ENCODE measurements around the gene C16orf96. TPM values are rescaled to one million over a fixed set of nuclear protein-coding genes. Genes with fewer than 3 reads are reported as not detected.

Gene C16orf96
- total and polyA plus RNA-seq, 8 donors, result 0.17 to 0.45 (median 0.33) TPM

DNA sequence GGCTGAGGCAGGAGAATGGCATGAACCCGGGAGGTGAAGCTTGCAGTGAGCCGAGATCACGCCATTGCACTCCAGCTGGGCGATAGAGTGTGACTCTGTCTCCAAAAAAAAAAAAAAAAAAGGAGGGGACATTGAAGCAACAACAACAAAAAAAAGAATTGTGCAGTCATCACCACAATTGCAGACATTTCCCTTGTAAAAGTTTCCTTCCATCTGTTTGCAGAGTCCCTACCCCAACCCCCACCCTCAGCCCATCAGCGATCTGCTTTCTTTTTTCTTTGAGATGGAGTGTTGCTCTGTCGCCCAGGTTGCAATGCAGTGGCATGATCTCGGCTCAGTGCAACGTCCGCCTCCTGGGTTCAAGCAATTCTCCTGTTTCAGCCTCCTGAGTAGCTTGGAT, 72.1 kb downstream of the C16orf96 start:
- Histone ChIP-seq H3K36me3 (no peaks in the 10 kb centered on the region), H3K9me3 (no peaks in the 10 kb centered on the region), H3K4me1 (peaks cover 10 to 56% of the 10 kb centered on the region in 2 donors), H3K4me3 (no peak overlapping the region), H3K27ac (peak overlapping the region in 1 of 2 donors; percentile 74), H3K27me3 (no peaks in the 10 kb centered on the region)
- DNase-seq, result no peak
- TF ChIP-seq, protein P1, sequence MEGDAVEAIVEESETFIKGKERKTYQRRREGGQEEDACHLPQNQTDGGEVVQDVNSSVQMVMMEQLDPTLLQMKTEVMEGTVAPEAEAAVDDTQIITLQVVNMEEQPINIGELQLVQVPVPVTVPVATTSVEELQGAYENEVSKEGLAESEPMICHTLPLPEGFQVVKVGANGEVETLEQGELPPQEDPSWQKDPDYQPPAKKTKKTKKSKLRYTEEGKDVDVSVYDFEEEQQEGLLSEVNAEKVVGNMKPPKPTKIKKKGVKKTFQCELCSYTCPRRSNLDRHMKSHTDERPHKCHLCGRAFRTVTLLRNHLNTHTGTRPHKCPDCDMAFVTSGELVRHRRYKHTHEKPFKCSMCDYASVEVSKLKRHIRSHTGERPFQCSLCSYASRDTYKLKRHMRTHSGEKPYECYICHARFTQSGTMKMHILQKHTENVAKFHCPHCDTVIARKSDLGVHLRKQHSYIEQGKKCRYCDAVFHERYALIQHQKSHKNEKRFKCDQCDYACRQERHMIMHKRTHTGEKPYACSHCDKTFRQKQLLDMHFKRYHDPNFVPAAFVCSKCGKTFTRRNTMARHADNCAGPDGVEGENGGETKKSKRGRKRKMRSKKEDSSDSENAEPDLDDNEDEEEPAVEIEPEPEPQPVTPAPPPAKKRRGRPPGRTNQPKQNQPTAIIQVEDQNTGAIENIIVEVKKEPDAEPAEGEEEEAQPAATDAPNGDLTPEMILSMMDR (IDR thresholded peaks at IDR 0.05), result no peak
- ATAC-seq, result no peak
- intact Hi-C loops (cut with DNase I), result no loop called here

DNA sequence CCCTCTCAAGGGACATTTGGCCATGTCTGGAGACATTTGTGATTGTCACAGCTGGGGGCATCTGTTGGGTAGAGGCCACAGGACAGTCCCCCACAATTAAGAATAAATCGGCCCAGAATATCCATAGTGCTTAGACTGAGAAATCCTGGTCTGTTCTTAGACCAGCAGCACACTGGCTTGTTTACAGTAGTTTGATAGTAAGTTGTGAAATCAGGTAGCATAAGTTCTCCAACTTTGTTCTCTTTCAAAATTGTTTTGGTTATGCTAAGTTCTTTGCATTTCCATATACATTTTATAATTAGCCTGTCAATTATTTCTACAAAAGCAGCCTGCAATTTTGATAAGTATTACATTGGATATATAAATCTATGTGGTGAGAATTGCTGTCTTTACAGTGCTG, 75.3 kb downstream of the C16orf96 start:
- H3K9me3 ChIP-seq, result no peaks in the 10 kb centered on the region
- no peak overlapping the region for H3K4me3 ChIP-seq
- H3K4me1 ChIP-seq, result peaks cover 2 to 48% of the 10 kb centered on the region in 2 donors
- intact Hi-C loops (cut with DNase I), result no loop called here
- peaks cover 0 to 13% of the 10 kb centered on the region in 2 donors for H3K36me3 ChIP-seq
- ATAC-seq (no peak), DNase-seq (no peak)
- TF ChIP-seq, protein P1 (IDR thresholded peaks at IDR 0.05), result no peak
- H3K27ac ChIP-seq, result peak overlapping the region in 1 of 2 donors; percentile 28
- no peaks in the 10 kb centered on the region for H3K27me3 ChIP-seq

DNA sequence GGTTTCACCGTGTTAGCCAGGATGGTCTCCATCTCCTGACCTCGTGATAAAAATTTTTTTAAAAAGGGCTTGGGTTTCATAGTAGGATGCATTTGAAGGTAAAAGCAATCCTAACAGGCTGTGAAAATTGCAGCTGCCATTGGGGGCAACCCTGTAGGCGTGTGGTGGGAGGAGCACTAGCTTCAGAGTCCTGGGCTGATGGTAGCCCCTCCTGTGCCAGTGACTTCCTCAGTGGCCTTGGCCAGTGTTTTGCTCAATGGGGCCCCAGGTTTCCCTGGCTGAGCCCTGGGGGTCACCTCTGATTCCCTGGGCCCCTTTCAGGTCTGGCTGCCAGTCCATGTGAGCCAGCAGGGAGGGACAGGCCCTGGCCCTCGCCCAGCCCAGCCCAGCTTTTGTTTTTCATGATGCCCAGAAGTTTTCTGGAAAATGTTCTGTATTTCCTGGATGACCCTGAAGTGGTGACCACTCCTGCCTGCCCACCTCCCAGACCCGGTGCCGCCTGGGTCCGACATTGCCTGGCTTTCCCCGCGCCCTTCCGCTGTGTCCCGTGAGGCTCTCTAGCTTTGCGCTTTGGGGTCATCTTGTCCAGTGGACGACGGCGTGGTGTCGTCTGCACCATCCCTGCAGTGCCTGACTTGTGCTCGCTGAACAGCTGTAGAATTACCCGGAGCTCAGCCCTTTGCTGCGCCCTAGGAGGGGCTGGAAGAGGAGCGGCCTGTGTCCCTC, 77.9 kb downstream of the C16orf96 start:
- TF ChIP-seq, protein P1 (IDR thresholded peaks at IDR 0.05), result no peak
- H3K4me1 ChIP-seq, result peaks cover 0 to 24% of the 10 kb centered on the region in 2 donors
- H3K27ac ChIP-seq, result no peak overlapping the region

DNA sequence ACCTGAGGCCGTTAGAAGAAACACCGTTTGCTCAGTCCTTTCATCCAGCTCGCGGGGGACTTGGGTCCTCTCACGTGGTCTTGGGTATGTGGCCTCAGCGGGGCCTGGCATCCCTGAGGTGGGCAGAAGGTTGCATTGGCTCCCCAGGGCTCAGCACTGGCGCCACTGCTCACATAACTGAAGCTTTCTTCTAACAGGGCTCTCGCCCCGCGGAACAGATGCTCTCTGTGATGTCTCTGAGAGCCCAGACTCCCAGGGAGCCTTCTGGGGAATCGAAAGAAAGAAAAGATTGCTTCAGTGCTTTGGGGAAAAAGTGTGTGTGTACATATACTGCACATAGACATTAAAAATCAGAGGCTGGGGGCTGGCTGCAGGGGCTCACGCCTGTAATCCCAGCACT, 78.6 kb downstream of the C16orf96 start:
- H3K9me3 ChIP-seq, result no peaks in the 10 kb centered on the region
- no peak overlapping the region for H3K27ac ChIP-seq
- intact Hi-C loops (cut with DNase I), result no loop called here
- no peak for DNase-seq
- no peaks in the 10 kb centered on the region for H3K27me3 ChIP-seq
- ATAC-seq, result no peak
- H3K36me3 ChIP-seq, result peaks cover 0 to 21% of the 10 kb centered on the region in 2 donors
- peaks cover 0 to 29% of the 10 kb centered on the region in 2 donors for H3K4me1 ChIP-seq
- TF ChIP-seq, protein P1 (IDR thresholded peaks at IDR 0.05), result no peak
- no peak overlapping the region for H3K4me3 ChIP-seq

More for the DNA sequence above, 77.9 kb downstream of the C16orf96 start:
- Histone ChIP-seq H3K27me3 (no peaks in the 10 kb centered on the region), H3K9me3 (no peaks in the 10 kb centered on the region), H3K36me3 (peaks cover 0 to 21% of the 10 kb centered on the region in 2 donors), H3K4me3 (no peak overlapping the region)
- no peak for ATAC-seq
- intact Hi-C loops (cut with DNase I), result no loop called here
- no peak for DNase-seq

DNA sequence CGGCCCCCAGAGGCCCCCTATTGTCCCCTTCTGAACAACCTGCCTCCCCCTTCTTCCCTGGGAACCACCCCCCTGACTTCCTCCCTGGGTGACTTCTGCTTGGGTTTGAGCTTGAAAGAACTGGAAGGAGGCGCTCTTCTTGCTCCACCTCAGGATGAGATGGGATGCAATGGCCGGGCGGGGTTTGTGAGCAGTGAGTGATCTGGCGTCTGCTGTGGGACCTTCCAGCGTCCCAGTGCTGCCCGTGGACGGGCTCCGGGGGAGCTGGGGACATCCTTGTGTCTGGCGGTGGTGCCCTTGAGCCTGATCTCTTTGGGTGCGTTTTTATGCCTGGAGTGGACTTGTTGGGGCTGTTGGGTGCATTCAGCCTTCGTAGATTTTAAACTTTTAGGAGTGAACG, 80.1 kb downstream of the C16orf96 start:
- peaks cover 11 to 34% of the 10 kb centered on the region in 2 donors for H3K4me1 ChIP-seq
- no peaks in the 10 kb centered on the region for H3K27me3 ChIP-seq
- peaks cover 0 to 24% of the 10 kb centered on the region in 2 donors for H3K36me3 ChIP-seq
- DNase-seq (no peak), ATAC-seq (no peak)
- H3K9me3 ChIP-seq, result no peaks in the 10 kb centered on the region
- no peak overlapping the region for H3K4me3 ChIP-seq
- TF ChIP-seq, protein P1 (IDR thresholded peaks at IDR 0.05), result no peak
- H3K27ac ChIP-seq, result no peak overlapping the region
- intact Hi-C loops (cut with DNase I), result no loop called here

Data from left lung (tissue), 10 donors.